ENCODE results near the gene FOLR2. TPM values are rescaled to one million over a fixed set of nuclear protein-coding genes. Genes with fewer than 3 reads are reported as not detected.

Gene FOLR2
- total and polyA plus RNA-seq, 4 donors, result 9.4 to 31.5 (median 16.7) TPM

DNA sequence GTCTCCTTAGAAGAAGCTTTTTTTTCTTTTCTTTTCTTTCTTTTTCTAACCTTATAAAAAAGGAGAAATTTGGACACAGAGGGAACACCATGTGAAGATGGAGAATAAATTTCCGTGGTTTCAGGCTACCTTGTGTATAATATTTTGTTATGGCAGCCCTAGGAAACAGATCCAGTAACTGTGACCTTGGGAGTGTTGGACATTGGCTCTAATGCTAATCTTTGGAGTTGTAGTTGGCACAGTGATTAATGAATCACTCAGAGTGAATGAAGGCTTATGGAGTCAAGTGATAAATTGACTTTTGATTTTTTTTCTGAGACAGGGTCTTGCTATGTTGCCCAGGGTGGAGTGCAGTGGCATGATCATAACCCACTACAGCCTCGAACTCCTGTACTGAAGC is 42.9 kb downstream of the FOLR2 start:
- H3K4me1 ChIP-seq (ENCODE audit: control insufficient read depth in 4 of 4, insufficient read depth in 4 of 4, low read length in 3 of 4), result no peaks in the 10 kb centered on the region
- H3K4me3 ChIP-seq (ENCODE audit: low read depth in 1 of 3, low read length in 3 of 3), result no peak overlapping the region
- H3K9ac ChIP-seq (ENCODE audit: low read depth in 1 of 2, low read length in 2 of 2), result no peak overlapping the region
- H3K9me3 ChIP-seq (ENCODE audit: control insufficient read depth in 4 of 4, low read length in 3 of 4), result no peaks in the 10 kb centered on the region
- no peak for TF ChIP-seq GABPA (IDR thresholded peaks at IDR 0.05 in 1 of 2, conservative IDR thresholded peaks at IDR 0.05 in 1 of 2)
- no peak for TF ChIP-seq NR2F2 (IDR thresholded peaks at IDR 0.05)
- peak in 1 of 2 donors; percentile 11 for TF ChIP-seq HNF4A (conservative IDR thresholded peaks at IDR 0.05)
- DNase-seq (ENCODE audit: low spot score), result no peak
- no peaks in the 10 kb centered on the region for H3K36me3 ChIP-seq (ENCODE audit: control insufficient read depth in 4 of 4, insufficient read depth in 3 of 4, low read depth in 1 of 4, low read length in 3 of 4)
- 90% methylated on average over 2 of the region's 2 CpGs for WGBS
- H3K27me3 ChIP-seq (ENCODE audit: control insufficient read depth in 4 of 4, insufficient read depth in 4 of 4, low read length in 3 of 4), result no peaks in the 10 kb centered on the region
- H3K27ac ChIP-seq (ENCODE audit: low read depth in 1 of 2, low read length in 2 of 2), result no peak overlapping the region

DNA sequence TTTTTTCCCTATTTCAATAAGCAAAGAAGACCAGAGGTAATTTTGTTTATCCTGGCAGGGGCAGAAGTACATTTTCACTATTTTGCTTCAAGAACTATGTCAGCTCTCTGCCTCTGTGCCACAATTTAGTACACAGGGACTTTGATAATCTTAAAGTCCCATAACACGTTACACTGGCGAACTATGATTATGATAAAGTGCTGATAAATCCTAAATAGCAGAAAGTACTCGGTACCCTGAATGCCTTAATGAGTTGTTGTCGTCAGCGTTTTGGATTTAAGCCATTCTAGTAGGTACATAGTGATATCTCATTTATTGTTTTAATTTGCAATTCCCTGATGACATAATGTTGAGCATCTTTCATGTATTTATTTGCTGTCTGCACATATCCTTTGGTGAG is 44.0 kb downstream of the FOLR2 start:
- no peak overlapping the region for H3K4me3 ChIP-seq (ENCODE audit: low read depth in 1 of 3, low read length in 3 of 3)
- no peaks in the 10 kb centered on the region for H3K27me3 ChIP-seq (ENCODE audit: control insufficient read depth in 4 of 4, insufficient read depth in 4 of 4, low read length in 3 of 4)
- no peak overlapping the region for H3K27ac ChIP-seq (ENCODE audit: low read depth in 1 of 2, low read length in 2 of 2)
- H3K9ac ChIP-seq (ENCODE audit: low read depth in 1 of 2, low read length in 2 of 2), result no peak overlapping the region
- TF ChIP-seq YY1 (IDR thresholded peaks at IDR 0.05) (no peak), NR2F2 (IDR thresholded peaks at IDR 0.05) (no peak), EGR1 (IDR thresholded peaks at IDR 0.05; ENCODE audit: low read depth in 2 of 2) (no peak), SP1 (IDR thresholded peaks at IDR 0.05) (no peak), RXRA (IDR thresholded peaks at IDR 0.05) (no peak), HNF4A (conservative IDR thresholded peaks at IDR 0.05) (no peak), ATF3 (IDR thresholded peaks at IDR 0.05) (no peak), MAX (IDR thresholded peaks at IDR 0.05) (no peak), TAF1 (conservative IDR thresholded peaks at IDR 0.05) (no peak), FOXA1 (IDR thresholded peaks at IDR 0.05) (no peak), JUND (IDR thresholded peaks at IDR 0.05) (no peak), FOXA2 (IDR thresholded peaks at IDR 0.05) (no peak), RAD21 (IDR thresholded peaks at IDR 0.05) (no peak), GABPA (IDR thresholded peaks at IDR 0.05 in 1 of 2, conservative IDR thresholded peaks at IDR 0.05 in 1 of 2) (no peak)
- TF ChIP-seq, protein P1, sequence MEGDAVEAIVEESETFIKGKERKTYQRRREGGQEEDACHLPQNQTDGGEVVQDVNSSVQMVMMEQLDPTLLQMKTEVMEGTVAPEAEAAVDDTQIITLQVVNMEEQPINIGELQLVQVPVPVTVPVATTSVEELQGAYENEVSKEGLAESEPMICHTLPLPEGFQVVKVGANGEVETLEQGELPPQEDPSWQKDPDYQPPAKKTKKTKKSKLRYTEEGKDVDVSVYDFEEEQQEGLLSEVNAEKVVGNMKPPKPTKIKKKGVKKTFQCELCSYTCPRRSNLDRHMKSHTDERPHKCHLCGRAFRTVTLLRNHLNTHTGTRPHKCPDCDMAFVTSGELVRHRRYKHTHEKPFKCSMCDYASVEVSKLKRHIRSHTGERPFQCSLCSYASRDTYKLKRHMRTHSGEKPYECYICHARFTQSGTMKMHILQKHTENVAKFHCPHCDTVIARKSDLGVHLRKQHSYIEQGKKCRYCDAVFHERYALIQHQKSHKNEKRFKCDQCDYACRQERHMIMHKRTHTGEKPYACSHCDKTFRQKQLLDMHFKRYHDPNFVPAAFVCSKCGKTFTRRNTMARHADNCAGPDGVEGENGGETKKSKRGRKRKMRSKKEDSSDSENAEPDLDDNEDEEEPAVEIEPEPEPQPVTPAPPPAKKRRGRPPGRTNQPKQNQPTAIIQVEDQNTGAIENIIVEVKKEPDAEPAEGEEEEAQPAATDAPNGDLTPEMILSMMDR (IDR thresholded peaks at IDR 0.05; ENCODE audit: low read depth, low read length, missing input control), result no peak
- TF ChIP-seq, protein P2, sequence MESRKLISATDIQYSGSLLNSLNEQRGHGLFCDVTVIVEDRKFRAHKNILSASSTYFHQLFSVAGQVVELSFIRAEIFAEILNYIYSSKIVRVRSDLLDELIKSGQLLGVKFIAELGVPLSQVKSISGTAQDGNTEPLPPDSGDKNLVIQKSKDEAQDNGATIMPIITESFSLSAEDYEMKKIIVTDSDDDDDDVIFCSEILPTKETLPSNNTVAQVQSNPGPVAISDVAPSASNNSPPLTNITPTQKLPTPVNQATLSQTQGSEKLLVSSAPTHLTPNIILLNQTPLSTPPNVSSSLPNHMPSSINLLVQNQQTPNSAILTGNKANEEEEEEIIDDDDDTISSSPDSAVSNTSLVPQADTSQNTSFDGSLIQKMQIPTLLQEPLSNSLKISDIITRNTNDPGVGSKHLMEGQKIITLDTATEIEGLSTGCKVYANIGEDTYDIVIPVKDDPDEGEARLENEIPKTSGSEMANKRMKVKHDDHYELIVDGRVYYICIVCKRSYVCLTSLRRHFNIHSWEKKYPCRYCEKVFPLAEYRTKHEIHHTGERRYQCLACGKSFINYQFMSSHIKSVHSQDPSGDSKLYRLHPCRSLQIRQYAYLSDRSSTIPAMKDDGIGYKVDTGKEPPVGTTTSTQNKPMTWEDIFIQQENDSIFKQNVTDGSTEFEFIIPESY (IDR thresholded peaks at IDR 0.05), result no peak
- TF ChIP-seq, protein P3, sequence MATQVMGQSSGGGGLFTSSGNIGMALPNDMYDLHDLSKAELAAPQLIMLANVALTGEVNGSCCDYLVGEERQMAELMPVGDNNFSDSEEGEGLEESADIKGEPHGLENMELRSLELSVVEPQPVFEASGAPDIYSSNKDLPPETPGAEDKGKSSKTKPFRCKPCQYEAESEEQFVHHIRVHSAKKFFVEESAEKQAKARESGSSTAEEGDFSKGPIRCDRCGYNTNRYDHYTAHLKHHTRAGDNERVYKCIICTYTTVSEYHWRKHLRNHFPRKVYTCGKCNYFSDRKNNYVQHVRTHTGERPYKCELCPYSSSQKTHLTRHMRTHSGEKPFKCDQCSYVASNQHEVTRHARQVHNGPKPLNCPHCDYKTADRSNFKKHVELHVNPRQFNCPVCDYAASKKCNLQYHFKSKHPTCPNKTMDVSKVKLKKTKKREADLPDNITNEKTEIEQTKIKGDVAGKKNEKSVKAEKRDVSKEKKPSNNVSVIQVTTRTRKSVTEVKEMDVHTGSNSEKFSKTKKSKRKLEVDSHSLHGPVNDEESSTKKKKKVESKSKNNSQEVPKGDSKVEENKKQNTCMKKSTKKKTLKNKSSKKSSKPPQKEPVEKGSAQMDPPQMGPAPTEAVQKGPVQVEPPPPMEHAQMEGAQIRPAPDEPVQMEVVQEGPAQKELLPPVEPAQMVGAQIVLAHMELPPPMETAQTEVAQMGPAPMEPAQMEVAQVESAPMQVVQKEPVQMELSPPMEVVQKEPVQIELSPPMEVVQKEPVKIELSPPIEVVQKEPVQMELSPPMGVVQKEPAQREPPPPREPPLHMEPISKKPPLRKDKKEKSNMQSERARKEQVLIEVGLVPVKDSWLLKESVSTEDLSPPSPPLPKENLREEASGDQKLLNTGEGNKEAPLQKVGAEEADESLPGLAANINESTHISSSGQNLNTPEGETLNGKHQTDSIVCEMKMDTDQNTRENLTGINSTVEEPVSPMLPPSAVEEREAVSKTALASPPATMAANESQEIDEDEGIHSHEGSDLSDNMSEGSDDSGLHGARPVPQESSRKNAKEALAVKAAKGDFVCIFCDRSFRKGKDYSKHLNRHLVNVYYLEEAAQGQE (IDR thresholded peaks at IDR 0.05), result no peak
- no peak for DNase-seq (ENCODE audit: low spot score)
- H3K36me3 ChIP-seq (ENCODE audit: control insufficient read depth in 4 of 4, insufficient read depth in 3 of 4, low read depth in 1 of 4, low read length in 3 of 4), result no peaks in the 10 kb centered on the region
- H3K4me1 ChIP-seq (ENCODE audit: control insufficient read depth in 4 of 4, insufficient read depth in 4 of 4, low read length in 3 of 4), result no peaks in the 10 kb centered on the region
- no peaks in the 10 kb centered on the region for H3K9me3 ChIP-seq (ENCODE audit: control insufficient read depth in 4 of 4, low read length in 3 of 4)
- 75% methylated on average over 5 of the region's 5 CpGs for WGBS
